Left renal pelvis (tissue), 4 donors: ENCODE data around the gene MGLL. TPM values are rescaled to one million over a fixed set of nuclear protein-coding genes. Genes with fewer than 3 reads are reported as not detected.
A peak's percentile ranks its signal among the peaks of the same experiment; 100 is the strongest.
"Not testable (repeated sequence)": the region's sequence is repeated elsewhere in the genome, so short reads cannot be mapped to it uniquely, and the experiment has no call there.

Experiments used
- DNase-seq, 4 donors: peaks; one replicate each; pipeline ENCODE4 v3.0.0-alpha.2; 2013; ENCODE audit warnings: low read depth in 4 of 4, low spot score in 3 of 4
- polyA plus RNA-seq, 4 donors: library from polyadenylated mRNA; unstranded; fragments of 120-200 nt; gene quantifications; one replicate each; pipeline ENCODE4 v1.2.1, GENCODE V29; 2013; ENCODE audit not compliant: insufficient read length in 4 of 4

The MGLL gene
- polyA plus RNA-seq, 4 donors, result 12.3 to 27.3 (median 24.2) TPM

DNA sequence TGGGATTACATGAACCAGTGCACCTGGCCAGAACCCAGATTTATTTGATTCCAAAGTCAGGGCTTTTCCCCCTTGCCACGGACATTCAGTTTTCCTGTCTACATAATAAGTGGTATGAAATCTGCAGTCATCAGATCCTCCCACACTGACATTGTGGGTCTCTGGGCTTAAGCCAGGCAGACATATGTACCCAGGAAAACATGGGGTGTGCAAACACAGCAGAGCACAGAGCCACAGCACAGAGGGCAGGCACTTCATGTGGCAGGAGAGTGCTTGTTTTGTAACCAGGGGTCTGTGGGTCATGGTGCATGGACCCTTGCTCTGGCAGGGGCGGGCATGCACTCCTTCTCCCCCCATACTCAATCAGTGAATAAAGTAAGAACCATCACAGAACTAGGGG is 155.6 kb downstream of the MGLL start:
- no peak for DNase-seq

DNA sequence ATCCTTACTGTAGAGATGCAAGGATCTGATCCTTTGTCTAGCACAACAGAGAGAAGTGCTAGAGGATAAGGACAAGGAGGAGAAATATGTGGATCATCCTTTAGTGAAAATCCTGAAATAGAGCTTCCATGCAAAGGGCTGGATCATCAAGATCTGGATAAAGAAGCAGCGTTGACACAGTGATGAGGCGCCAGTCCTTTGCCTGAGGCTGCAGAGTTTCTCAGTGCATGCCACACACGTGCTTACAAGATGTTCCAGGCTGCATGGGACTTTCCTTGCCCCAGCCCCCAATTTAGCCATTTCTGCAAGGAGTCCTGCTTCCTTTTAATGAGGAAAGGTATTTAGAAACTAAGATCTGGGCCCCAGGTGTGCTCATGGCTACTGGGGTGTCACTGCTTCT is 156.7 kb downstream of the MGLL start:
- no peak for DNase-seq

DNA sequence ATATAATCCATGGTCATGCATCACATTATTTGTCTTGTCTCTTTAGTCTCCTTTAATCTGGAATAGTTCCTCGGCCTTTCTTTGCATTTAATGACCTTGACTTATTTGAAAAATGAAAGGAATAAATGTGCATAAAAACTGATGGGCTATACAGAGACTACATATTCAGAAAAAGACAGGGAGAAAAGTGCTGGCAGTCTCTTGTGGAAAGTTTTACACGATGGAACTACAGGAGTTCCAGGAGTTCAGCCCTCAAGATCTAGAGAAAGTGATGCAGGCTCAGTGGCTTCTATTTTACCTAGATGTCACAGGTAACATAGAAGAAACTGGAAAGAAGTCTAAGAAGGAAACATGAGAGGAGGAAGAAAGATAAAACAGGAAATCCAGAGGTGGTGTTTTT is 157.2 kb downstream of the MGLL start:
- no peak for DNase-seq

DNA sequence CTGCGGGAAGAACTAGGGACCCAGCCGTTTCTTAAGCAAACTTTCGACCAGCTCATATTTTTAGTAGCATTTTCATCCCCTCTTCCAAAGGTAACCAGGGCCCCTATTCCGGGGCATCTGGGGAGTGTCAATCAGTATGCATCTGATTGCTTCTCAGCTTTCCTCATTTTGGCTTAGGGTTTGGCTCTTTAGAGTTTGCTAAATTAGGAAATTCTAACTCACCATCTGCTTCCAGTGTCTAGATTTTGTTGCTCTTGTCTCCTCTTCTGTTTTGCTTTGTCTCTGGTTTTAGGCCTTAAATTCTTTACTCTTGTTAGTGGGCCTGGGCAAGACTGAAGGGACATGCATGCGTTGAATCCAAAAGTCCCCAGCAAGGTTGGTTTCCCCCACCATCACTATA is 159.2 kb downstream of the MGLL start:
- no peak for DNase-seq

DNA sequence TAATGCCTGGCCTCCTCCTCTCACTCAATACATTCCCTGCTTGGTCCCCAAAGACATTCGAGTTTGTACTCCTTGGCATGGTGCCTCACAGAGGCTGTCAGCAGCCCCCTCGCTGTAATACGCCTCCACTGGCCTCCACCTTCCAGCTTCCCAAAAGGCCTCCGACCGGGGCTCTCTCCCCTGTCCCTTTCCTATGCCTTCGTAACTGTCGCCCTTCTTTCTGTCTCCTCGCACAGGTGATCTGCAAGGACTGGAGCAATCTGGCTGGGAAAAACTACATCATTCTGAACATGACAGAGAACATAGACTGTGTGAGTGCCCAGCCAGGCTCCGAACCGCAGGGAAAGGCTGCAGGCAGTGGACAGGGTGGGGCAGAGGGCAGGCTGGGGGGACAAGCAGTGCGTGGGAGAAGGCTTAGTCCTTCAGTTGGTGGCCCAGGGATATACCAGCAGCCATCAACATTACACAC is 160.3 kb downstream of the MGLL start:
- no peak for DNase-seq

DNA sequence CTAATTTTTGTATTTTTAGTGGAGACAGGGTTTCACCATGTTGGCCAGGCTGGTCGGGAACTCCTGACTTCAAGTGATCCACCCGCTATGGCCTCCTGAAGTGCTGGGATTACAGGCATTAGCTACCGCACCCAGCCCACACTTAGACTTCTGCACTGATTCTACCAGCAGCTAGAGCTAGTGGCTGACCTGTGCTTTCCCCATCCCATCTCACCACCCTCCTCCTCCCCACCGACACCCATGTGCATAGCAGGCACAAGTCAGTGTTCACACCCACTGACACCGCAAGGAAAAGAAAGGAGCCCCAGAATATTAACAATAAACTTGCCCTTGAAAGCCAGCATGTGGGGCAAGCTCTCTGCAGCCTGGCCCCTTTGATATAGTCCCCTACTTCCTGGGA is 160.7 kb downstream of the MGLL start:
- DNase-seq, result no peak

DNA sequence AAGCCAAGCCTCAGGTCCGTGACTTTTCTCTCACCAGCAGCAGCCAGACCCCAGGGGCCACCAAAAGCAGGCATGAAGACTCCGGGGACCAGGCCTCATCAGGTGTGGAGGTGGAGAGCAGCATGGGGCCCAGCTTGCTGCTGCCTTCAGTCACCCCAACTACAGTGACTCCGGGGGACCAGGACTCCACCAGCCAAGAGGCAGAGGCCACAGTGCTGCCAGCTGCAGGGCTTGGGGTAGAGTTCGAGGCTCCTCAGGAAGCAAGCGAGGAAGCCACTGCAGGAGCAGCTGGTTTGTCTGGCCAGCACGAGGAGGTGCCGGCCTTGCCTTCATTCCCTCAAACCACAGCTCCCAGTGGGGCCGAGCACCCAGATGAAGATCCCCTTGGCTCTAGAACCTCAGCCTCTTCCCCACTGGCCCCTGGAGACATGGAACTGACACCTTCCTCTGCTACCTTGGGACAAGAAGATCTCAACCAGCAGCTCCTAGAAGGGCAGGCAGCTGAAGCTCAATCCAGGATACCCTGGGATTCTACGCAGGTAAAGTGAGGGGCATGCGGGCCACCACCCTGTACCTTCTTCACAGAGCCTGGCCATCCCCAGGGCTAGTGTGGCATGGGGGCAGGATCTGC is 161.6 kb downstream of the MGLL start:
- DNase-seq, result no peak

DNA sequence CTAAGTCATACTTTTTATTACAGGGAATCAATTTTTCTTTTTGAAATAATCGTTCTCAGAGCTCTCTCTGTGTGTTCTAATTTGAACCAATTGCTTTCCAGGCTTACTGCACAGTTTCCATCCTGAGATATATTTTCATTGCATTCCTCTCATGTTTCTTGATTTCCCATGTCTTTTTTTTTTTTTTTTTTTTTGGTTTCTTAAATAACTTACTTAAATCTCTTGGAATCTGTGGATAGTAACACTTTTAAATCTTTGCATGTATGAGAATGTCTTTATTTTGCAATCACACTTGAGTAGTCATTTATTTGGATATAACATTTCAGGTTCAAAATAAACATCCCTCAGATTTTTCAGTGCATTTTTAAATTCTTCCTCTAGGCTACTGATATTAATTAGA is 164.1 kb downstream of the MGLL start:
- no peak for DNase-seq

DNA sequence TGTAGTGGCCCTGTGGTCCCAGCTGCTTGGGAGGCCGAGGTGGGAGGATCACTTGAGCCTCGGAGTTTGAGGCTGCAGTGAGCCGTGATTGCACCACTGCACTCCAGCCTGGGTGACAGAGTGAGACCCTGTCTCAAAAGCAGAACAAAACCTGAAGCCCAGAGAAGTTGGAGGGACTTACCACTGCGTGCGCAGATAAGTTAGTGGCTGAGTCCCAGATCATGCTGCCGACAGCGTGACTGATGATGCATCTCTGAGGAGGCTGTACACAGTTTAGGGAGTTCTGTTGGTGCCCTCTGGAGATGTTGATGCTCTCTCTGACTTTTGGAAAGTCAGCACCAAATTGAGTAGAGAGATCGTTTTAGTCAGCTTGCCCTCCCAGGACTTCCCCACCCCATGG is 165.4 kb downstream of the MGLL start:
- no peak for DNase-seq

DNA sequence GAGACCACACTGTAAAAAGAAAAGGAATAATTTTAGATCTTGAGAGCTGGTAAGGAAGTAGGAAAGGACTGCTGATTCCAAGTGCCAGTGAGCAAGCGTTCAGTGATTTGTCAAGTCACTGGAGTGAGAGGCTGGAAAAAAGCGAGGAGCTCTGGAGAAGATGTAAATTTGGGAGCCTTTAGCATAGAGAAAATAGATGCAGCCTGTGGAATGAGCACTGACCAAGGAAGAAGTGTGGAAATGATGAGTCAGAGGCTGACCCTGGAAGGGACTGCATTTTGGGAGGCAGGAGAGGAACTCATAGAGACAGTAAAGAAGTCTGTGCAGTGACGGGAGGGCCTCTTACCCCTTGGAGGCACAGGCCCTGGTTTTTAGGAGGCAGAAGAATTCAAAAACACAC is 166.7 kb downstream of the MGLL start:
- DNase-seq, result no peak

DNA sequence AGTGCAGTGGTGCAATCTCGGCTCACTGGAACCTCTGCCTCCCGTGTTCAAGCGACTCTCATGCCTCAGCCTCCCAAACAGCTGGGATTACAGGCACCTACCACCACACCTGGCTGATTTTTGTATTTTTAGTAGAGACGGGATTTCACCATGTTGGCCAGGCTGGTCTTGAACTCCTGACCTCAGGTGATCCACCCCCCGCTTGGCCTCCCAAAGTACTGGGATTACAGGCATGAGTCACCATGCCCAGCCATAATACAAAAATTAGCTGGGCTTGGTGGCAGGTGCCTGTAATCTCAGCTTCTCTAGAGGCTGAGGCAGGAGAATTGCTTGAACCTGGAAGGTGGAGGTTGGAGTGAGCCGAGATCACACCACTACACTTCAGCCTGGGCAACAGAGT is 167.3 kb downstream of the MGLL start:
- DNase-seq, result not testable (repeated sequence)

DNA sequence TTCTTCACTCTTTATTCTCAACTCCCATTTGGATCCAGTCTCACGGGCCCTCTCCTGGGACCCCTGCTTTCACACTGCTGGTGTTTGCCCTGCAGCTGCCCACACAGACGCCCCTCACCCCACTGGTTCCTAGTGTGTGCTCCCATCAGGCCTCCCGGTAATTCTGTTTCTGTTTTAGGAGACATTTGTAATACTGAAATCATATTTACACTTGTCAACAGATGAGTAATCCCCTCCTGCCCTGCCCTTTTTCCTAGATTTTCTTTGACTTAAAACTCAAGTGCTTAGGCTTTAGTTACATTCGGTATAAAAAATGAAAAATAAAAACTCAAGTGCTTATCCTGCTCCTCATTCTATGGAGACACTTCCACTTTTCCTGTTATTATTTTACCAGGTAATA is 167.9 kb downstream of the MGLL start:
- no peak for DNase-seq

DNA sequence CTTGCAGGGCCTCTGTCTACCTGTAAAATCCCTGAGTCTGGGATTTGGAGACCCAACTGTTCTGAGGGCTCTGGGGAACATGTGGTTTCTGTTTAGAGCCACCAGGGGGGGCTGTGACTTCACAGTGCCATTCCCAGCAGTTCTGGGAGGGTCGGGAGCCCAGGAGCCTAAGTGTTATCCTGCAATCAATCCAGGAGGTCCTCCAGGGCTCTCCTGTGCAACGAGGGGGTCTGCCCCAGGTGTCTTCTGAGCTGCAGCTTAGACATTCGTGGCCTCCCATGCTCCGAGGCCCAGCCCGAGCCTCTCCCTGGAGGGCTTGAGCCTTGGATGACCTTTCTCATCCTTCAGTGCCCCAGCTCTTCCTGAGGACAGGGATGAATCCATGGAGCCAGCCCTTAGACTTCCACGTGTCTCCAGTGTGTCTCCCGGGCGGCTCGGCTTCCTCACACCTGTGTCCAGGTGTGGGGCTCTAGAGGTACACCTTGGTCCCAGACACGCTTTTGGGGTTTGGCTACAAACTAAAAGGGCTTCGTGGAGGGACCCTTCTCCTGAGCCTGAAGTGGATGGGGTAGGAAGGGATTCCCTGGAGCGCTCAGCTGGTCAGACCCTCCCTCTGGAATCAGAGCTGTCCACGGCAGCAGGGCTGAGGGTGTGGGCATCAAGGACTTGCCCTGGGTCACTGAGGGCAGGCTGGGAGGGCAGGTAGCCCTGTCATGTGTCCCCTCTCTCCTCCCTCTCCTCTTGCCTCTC is 169.9 kb downstream of the MGLL start:
- DNase-seq, result no peak

DNA sequence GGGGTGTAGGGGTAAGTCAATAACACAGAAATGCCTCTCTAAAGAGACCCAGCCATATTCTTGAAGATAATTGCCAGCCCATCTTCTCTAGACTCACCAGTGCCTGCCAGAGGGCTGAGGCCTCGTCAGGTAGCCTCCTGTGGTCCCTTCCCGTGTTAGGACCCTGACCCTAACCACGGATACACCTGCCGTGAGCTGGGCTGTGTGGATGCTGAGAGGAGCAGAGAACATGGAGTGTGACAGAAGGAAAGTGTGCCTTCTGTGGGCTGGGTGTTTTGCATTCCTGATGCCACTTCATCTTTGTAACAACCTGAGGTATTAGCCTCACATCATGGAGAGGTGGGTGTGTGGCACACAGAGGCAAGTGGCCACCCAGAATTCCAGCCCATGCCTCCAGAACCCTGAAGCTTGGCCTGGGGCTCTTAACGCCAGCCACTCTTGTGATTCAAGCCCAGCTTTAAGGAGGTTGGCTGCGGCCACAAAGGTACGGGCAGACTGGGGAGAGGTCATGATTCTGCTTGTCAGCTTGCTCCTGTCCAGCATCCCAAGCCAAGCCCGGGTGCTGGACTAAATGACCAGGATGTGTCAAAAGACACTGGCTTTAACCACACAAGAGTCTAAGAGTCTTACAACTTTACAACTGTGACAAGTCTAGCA is 170.7 kb downstream of the MGLL start:
- no peak for DNase-seq

DNA sequence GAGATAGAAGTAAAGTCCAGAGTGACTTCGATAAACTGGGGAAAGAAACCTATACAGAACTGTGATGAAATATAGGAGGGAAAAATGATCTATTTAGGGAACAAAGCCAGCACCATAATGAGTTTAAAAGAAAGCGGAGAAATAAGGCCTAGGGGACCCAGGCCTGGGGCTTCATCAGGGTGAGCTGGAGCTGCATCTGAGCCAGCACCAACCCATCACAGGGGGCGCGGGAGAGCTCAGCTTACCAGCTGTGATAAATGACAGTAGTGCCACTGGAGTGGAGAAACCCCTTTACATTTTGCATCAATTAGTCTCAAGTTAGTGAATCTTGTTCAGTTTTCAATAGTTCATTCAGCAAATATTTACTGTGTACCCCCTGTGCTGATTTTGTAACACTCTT is 172.1 kb downstream of the MGLL start:
- no peak for DNase-seq

DNA sequence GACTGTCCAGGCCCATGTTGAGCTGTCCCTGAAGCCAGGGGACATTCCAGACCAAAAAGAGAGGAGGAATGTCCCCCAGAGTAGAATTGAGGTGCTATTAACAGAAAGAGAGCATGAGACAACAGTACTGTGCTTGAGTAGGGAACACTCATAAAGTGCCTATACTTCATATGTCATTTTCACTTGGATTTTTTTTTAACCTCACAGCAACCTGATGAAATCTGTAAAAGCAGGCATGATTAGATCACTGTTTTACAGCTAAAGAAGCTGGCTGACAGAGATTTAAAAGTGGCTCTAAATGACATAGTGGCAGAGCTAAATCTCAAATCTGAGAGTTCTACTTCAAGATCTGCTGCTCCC is 174.5 kb downstream of the MGLL start:
- DNase-seq, result no peak

DNA sequence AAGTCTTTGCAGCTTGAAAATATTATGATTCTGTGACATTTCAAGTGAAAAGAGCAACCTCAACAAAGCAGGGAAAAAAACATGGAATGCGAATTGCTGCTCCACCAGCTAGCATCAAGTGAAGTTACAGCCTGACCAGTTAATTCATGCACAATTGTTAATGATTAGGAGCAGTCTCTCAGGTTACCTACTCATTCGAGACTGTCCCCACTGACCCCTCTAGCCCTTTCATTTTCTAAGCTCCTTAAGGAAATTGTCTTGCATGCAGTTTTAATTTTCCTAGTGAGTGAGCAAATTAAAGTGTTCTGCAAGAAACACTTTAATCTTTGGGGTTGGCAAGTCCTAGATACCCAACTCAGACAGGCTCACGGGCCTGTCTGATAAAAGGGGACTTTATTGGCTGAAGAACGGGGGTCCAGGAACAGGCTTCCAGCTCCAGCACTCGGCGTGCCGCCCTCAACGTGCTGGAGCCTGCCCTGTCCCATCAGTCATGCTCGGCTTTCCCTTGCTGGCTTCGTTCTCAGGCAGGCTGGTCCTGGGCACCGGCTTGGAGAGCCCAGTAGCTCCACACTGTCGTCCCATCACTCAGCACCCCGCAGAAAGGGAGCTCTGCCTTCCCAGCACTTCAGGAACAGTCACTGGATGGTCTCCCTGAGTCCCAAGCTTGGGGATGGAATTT is 175.0 kb downstream of the MGLL start:
- DNase-seq, result peak in 1 of 4 donors; percentile 44

DNA sequence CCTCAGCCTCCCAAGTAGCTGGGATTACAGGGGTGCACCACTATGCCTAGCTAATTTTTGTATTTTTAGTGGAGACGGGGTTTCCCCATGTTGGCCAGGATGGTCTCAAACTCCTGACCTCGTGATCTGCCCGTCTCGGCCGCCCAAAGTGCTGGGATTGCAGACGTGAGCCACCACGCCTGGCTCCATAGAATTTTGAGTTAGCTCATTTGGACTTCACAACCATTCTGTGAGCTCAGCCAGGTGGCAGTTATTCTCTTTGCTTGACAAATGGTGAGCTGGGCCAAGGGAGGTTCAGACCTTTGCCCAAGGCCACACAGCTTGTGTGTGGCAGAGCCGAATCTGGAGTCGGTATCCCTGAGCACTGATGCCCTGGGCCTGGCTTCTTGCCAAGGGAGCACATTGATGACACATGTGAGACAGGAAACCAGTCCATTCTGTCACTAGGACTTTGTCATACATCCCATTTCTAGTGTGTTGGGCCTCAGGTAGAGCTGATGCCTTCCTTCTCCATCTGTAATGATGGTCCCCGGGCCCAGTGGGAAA is 175.7 kb downstream of the MGLL start:
- no peak for DNase-seq

DNA sequence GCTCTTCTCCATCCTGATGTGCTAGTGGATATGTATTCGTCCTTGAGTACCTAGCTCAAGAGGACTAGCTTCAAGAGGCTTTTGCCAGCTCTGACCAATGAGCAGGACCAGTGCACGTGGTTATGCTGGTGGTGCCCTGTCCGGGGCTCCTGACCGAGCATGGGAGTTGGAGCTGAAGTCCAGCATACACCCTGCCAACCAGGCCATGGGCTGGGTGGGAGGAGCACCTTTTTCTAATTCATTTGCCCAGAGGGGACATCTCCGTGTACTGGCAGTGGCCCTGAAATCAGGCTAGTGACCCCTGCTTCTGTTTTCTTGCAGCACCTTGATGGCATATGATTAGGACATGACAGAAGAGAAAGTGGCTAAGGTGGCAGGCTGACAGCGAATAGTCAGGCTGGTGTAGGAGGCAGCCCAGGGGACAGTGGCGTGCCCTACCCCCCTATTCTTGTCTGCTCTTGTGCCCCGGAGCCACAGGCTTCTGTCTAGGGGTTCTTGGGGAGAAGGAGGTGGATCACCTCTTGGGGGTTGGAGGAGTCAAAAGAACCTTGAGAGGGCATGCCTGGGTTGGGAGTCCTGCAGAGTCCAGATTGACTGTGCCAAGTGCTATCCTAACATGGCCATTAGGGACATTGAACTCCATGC is 176.8 kb downstream of the MGLL start:
- DNase-seq, result no peak

DNA sequence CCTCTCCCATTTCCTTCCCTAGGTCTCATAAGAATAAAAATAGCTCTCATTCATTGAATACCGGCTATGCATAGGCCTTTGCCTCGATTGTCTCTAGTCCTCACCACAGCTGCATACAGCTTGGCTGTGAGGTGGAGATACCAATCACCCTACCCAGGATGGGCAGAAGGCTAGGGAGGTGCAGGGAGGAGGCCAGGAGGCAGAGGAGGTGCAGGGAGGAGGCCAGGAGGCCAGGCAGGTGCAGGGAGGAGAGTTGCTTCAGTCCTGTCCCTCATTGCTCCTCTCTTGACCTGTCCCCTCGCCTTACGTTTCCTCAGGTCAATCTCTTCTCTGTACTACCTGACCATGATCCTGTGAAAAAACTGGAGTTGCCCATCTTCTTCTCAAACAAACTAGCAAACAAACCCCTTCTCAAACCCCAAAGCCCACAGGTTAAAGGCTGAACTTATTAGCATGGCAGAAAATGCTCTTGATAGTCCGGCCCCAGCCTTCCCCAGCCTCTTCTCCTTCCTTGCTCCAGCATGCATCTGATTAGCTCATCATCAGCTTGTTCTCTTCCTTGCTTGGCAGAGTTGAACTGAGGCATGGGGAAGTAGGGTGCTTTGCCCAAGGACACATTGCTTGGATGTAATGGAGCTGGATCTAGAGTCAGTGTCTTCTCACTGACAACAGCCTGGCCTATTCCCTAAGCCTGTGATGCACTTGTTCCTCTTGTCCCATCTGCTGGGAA is 177.5 kb downstream of the MGLL start:
- DNase-seq, result no peak
